Cardiac muscle cell (in vitro differentiated cells and primary cell): ENCODE measurements around the gene SARM1. TPM values are rescaled to one million over a fixed set of nuclear protein-coding genes. Genes with fewer than 3 reads are reported as not detected.

Experiments used
- DNase-seq, 2 donors: peaks; one replicate each; pipeline versions ENCODE4 v3.0.0 to v3.0.0-alpha.2; 2010 to 2017; ENCODE audit warnings: low read depth in 1 of 2, low spot score in 1 of 2
- H3K27ac ChIP-seq: fragments of 200-600 bp; sonication (generic); 2 replicates; pipeline ENCODE4 v1.5.1; 2016
- H3K27me3 ChIP-seq: fragments of 200-600 bp; sonication (generic); 2 replicates; pipeline ENCODE4 v1.6.0; 2016; ENCODE audit warnings: control low read depth
- H3K36me3 ChIP-seq: fragments of 200-600 bp; sonication (generic); 2 replicates; pipeline ENCODE4 v1.5.1; 2016; ENCODE audit warnings: control low read depth
- H3K4me1 ChIP-seq: fragments of 200-600 bp; sonication (generic); 2 replicates; pipeline ENCODE4 v1.8.1; 2017; ENCODE audit warnings: low read depth, mild to moderate bottlenecking, mixed run types
- H3K4me3 ChIP-seq: fragments of 200-600 bp; sonication (generic); 2 replicates; pipeline ENCODE4 v1.5.1; 2016; ENCODE audit warnings: mild to moderate bottlenecking
- H3K9me3 ChIP-seq: fragments of 200-600 bp; sonication (generic); 2 replicates; pipeline ENCODE4 v1.5.1; 2017; ENCODE audit warnings: low read depth, mild to moderate bottlenecking, control low read depth
- CTCF ChIP-seq: IDR thresholded peaks from 2 replicates; pipeline ENCODE4 v1.5.1; 2012; ENCODE audit warnings: low read depth, mild to moderate bottlenecking, low read length
- polyA plus RNA-seq: library from polyadenylated mRNA; unstranded; fragments of >200 nt; fragmentation: Nextera tagmentation; extraction: Ambion mirVana; gene quantifications from 2 replicates; pipeline ENCODE4 v1.2.1, GENCODE V29; 2016
- total RNA-seq: library from RNA; depleted of rRNA; stranded (reverse); fragments of >200 nt; gene quantifications from 2 replicates; pipeline ENCODE4 v1.2.3, GENCODE V29; 2016

Gene SARM1
- total and polyA plus RNA-seq, 2 experiments from 2014 or later, result 8.9 to 11.5 TPM

- Histone ChIP-seq H3K36me3 (no peaks in the 10 kb centered on the region), H3K4me1 (no peaks in the 10 kb centered on the region), H3K4me3 (no peak overlapping the region), H3K27ac (no peak overlapping the region), H3K9me3 (no peaks in the 10 kb centered on the region), H3K27me3 (no peaks in the 10 kb centered on the region)
- DNase-seq, result no peak
- no peak for TF ChIP-seq CTCF
These were observed 31.4 kb downstream of the SARM1 start for GRCh38 chr17:28402844-28403243.

- Histone ChIP-seq H3K27me3 (no peaks in the 10 kb centered on the region), H3K4me3 (no peak overlapping the region), H3K4me1 (no peaks in the 10 kb centered on the region), H3K27ac (no peak overlapping the region), H3K9me3 (no peaks in the 10 kb centered on the region), H3K36me3 (no peaks in the 10 kb centered on the region)
- no peak for TF ChIP-seq CTCF
- DNase-seq, result no peak
These were observed 32.5 kb downstream of the SARM1 start for GRCh38 chr17:28404007-28404406.

- TF ChIP-seq CTCF, result no peak
- no peak for DNase-seq
- Histone ChIP-seq H3K36me3 (no peaks in the 10 kb centered on the region), H3K4me3 (no peak overlapping the region), H3K27ac (no peak overlapping the region), H3K9me3 (no peaks in the 10 kb centered on the region), H3K27me3 (no peaks in the 10 kb centered on the region), H3K4me1 (no peaks in the 10 kb centered on the region)
These were observed 32.9 kb downstream of the SARM1 start for GRCh38 chr17:28404461-28404811.

- TF ChIP-seq CTCF, result no peak
- H3K27me3 ChIP-seq, result no peaks in the 10 kb centered on the region
- H3K4me1 ChIP-seq, result no peaks in the 10 kb centered on the region
- H3K27ac ChIP-seq, result no peak overlapping the region
- peak overlapping the region; percentile 46 for H3K4me3 ChIP-seq
- H3K9me3 ChIP-seq, result no peaks in the 10 kb centered on the region
- no peaks in the 10 kb centered on the region for H3K36me3 ChIP-seq
- no peak for DNase-seq
These were observed 33.5 kb downstream of the SARM1 start for GRCh38 chr17:28404812-28405570.

GRCh38 chr17:28405632-28406472 lies 34.4 kb downstream of the SARM1 start, which contains the start of gene SLC46A1:
Gene SLC46A1 (minus strand): TSS chr17:28406212. CDS start chr17:28406114, 98 bp downstream.
- Histone ChIP-seq H3K9me3 (no peaks in the 10 kb centered on the region), H3K27me3 (no peaks in the 10 kb centered on the region), H3K4me3 (peak within 1 kb of the TSS; percentile 46), H3K4me1 (no peaks in the 10 kb centered on the region), H3K36me3 (no peaks in the 10 kb centered on the region), H3K27ac (no peak within 1 kb of the TSS)
- DNase-seq, result peak; percentile 37 to 67
- no peak for TF ChIP-seq CTCF
